NCI-H510A treated with DMSO at 0.1 percent for 48 hours (cell line): ENCODE results near the gene TSPAN7.

Source experiments
- DNase-seq: peaks from one replicate; lab custom pipeline; 2025; lab: John Stamatoyannopoulos, UW

Gene TSPAN7

DNA sequence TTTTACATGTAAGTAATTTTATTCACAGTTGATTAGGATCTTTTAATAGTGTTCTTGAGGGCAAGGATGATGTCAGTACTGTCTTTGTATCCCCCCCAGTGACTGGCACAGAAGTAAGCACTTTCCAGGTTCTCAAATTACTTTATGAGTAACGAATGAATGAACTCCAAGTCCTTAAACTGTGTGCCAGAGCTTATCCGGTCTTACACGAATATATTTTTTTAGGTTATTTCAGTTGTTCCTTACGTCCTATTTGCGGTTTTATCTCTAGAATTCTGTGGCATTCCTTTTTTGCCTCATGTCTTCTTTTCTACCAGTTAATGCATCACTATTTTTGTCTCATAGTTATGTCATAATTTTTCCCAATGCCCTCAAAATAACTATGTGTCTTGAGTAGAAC lies 133.1 kb downstream of the TSPAN7 start:
- no peak for DNase-seq

DNA sequence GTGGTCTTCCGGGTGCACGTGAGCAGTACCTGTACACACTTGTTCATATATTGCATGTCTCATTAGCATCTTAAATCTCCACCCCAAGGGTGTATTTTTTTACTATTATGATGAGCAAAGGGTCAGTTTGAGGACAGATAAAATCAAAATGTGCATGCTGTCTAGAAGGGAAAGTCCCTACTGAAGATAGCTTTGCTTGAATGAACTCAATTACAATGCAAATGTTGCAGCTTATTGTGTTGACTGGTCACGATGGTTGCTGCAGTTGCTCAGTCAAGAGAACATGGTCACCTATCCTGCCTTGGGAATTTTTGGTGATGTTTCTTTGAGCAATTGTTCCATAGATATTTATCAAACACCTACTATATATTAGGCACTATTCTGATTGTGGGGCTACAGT lies 136.1 kb downstream of the TSPAN7 start:
- DNase-seq = no peak

DNA sequence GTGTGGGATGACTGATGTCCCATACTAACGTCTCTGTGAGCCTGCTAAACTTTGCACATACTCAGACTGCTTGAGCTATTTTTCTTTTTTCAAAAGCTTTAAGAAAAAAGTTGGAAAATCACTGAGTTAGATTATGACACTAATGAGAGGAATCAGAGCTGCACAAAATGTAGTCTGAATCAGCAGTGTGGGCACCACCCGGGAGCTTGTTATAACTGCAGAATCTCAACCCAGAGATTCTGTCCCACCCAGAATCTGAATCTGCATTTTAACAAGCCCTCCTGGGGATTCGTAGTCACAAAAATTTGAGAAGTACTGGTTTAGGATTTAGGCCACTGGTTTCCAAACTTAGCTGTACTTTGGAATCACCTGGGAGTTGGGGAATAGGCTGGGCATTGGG lies 137.8 kb downstream of the TSPAN7 start:
- DNase-seq = no peak

DNA sequence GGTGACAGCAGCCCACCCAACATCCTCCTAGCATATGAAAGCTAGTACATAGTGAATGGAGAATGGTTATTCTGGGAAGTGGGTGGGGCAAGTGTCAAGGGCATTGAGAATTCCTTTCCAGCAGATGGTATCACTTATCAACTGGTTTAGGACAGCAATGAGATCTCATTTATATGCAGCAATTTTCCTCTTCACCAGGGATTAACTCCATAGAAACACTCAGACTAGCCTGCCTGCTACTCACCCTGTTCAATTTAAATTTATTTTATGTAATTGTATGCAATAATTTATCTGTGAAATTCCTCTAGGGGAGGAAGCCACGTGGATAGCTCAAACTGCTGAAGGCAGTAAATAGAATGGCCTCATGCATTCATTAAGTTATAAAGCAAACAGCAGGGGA lies 138.4 kb downstream of the TSPAN7 start:
- no peak for DNase-seq

DNA sequence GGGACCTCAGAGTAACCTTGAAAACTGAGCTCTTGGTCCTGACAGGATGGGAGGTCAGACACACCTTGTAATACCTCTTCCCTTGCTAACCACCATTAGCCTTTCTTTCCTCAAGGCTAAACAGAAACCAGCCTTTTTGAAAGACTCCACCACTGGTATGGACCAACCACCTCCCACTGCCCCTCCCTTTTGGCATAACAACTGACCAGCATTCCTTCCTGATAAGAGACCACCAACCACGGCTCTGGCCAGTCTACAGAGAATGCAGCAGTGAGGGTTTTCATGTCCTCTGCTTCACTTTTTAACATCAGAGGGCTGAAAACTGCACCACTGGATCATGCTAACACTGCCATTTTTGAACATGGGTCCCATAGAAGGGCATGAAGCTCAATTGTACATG lies 139.7 kb downstream of the TSPAN7 start:
- DNase-seq = no peak

DNA sequence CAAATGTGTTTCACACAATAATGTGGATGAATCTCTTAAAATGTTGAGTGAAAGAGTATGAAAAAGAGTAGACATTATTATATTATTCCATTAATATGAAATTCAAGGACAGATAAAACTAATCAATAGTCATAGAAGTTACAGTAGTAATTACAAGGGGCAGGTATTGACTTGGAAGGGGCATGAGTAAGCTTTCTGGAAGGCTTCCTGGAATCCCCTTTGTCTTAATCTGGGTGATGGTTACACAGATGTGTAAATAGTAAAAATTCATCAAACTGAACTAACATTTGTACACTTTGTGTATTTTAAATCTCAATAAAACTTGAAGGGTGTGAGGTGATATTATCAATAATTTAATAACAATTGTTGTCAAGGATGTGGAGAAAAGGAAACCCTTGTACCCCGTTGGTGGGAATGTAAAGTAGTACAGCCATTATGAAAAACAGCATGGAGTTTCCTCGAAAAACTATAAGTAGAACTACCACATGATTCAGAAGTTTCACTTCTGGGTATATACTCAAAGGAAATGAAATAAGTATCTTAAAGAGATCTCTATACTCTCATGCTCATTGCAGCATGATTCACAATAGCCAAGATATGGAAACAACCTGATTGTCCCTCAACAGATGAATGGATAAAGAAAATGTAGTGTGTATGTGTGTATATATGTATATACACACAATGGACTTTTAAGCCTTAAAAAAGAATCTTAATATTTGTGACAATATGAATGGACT lies 143.0 kb downstream of the TSPAN7 start:
- DNase-seq = no peak

DNA sequence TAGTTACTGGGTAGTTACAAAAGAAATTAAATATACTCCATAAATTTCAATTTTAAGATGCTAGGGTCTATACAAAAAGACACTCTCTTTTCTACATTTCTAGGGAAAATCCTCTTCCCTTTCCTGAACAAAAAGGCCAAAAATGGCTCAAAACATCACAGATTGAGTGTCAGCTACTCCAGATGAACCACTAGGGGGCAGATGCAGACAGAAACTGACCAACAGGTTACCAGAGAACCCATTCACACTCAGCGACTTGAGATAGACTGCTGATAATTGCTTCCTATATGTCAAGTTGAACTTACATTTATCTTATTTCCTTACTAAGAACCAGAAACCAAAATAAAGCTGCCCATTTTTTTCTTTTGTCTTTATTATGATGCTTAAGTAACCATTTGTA lies 156.5 kb downstream of the TSPAN7 start:
- no peak for DNase-seq

DNA sequence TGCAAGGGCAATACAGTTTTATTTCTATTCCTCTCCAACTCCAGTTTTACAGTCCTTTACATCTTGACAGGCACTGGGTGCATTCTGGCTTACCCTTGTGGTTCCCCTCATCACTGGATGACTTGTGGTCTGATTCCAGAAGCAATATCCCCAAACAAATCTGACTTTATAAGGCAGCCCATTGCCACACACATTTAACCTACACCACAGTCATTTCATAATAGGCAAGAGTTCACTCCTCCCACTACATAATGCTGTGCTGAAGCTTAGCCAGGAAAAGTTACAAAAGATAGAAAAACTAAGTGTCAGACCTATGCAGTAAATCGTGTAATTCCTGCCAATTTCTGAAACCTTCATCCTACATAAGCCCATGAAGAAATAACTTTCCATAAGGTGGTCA lies 157.0 kb downstream of the TSPAN7 start:
- no peak for DNase-seq

DNA sequence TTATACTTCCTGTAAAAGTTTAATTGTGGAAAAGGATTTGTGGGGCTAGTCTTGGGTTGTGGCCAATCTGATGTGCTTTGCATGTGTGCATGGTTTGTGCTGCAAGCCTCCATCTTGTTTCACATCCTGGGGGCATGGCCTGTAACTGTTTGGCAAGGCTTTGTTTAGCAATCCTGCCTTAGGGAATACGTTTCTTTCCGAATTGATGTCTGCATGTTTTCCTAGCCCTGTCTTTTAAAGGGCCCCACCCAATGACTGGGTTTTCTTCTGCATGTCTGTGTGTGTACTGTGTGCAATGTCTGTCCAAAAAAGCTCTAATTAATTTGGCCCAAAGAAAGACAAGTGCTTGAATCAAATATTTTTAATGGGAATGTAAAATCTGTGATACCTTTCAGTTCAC lies 165.3 kb downstream of the TSPAN7 start:
- no peak for DNase-seq

DNA sequence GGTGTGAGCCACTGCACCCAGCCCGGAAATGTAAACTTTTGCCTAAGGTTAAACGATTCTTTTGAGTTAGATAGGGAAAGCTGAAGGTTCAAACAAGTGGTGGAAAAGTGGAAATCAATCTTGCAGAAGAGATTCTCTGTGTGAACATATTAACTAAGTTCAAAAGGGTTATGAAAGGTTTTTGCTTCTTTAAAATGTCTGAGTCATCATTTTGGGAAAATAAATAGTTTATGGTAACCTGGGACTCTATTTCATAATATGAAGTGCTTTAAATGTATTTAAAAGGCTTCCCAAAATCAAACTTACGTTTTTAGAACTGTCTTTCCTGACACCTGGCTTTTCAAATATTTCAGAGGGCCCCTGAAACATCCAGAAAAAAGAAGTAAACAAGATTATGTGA lies 166.3 kb downstream of the TSPAN7 start:
- DNase-seq = no peak

DNA sequence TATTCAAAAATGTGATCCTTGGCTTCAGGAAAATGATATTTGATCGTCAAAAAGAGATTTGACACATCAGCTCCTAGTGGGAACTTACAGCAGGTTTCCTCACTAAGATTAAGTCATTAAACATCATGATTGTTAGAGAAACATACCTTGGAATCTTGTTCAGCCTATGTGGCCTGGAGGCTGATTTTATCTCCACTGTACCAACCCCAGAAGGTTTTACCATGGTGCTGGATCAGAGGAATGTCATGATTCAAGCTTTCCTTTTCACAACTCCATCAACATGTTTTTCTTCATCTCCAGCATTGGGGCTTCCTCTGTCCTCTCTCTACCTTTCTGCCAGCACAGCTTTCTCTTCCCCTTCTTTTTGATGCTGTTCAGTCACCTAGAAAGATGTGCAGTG lies 171.5 kb downstream of the TSPAN7 start:
- no peak for DNase-seq
